CD4-positive, alpha-beta memory T cell (primary cell): ENCODE results near the gene ROCK1. TPM values are rescaled to one million over a fixed set of nuclear protein-coding genes. Genes with fewer than 3 reads are reported as not detected.
A peak's percentile ranks its signal among the peaks of the same experiment; 100 is the strongest.

Experiments
- CTCF ChIA-PET: fragments of 350-600 bp; sonication (Branson Sonifier 250); formaldehyde crosslinking; loops from one replicate; lab custom pipeline; 2021; ENCODE audit warnings: inconsistent platforms; ENCODE audit not compliant: partially characterized antibody; lab: Charles Lee
- POLR2A ChIA-PET: fragments of 350-600 bp; sonication (Branson Sonifier 250); formaldehyde crosslinking; loops from one replicate; lab custom pipeline; 2021; ENCODE audit not compliant: partially characterized antibody; lab: Charles Lee
- DNase-seq, 5 donors: peaks; one replicate each; pipeline versions ENCODE4 v3.0.0 to v3.0.0-alpha.2; 2020 to 2022; ENCODE audit warnings: mixed read lengths in 1 of 5
- H3K27ac ChIP-seq: one replicate; pipeline ENCODE4 v1.7.0; 2013; ENCODE audit warnings: low read depth, low read length
- H3K27me3 ChIP-seq: 2 replicates; pipeline ENCODE4 v1.7.0; 2013; ENCODE audit warnings: mild to moderate bottlenecking, low read length, moderate library complexity; ENCODE audit not compliant: insufficient read depth
- H3K36me3 ChIP-seq: 2 replicates; pipeline ENCODE4 v1.7.0; 2013; ENCODE audit warnings: mild to moderate bottlenecking, low read length, moderate library complexity; ENCODE audit not compliant: insufficient read depth
- H3K4me1 ChIP-seq: 2 replicates; pipeline ENCODE4 v1.7.0; 2013; ENCODE audit warnings: mild to moderate bottlenecking, low read length, moderate library complexity; ENCODE audit not compliant: insufficient read depth
- H3K4me3 ChIP-seq, 2 donors: one replicate each; pipeline ENCODE4 v1.7.0; 2013; ENCODE audit warnings: low read length in 2 of 2, mild to moderate bottlenecking in 1 of 2
- H3K9me3 ChIP-seq, 2 donors: one replicate each; pipeline ENCODE4 v1.7.0; 2013; ENCODE audit warnings: low read length in 2 of 2, control low read depth in 1 of 2; ENCODE audit not compliant: control insufficient read depth in 1 of 2
- H3K27ac Mint-ChIP-seq, 7 donors: one replicate each; pipeline ENCODE4 v1.8.0; 2020 to 2021; ENCODE audit warnings: mixed read lengths in 7 of 7, mild to moderate bottlenecking in 6 of 7, inconsistent platforms in 3 of 7, moderate library complexity in 3 of 7
- H3K27me3 Mint-ChIP-seq, 2 donors: one replicate each; pipeline ENCODE4 v1.8.0; 2020 to 2021; ENCODE audit warnings: mixed read lengths in 2 of 2
- H3K36me3 Mint-ChIP-seq, 2 donors: one replicate each; pipeline ENCODE4 v1.8.0; 2020 to 2021; ENCODE audit warnings: mixed read lengths in 2 of 2, inconsistent platforms in 1 of 2, mild to moderate bottlenecking in 1 of 2
- H3K4me1 Mint-ChIP-seq, 4 donors: one replicate each; pipeline ENCODE4 v1.8.0; 2020 to 2021; ENCODE audit warnings: mixed read lengths in 4 of 4, mild to moderate bottlenecking in 1 of 4
- H3K4me3 Mint-ChIP-seq, 8 donors: one replicate each; pipeline ENCODE4 v1.8.0; 2020 to 2021; ENCODE audit warnings: mixed read lengths in 8 of 8, mild to moderate bottlenecking in 7 of 8, moderate library complexity in 6 of 8, inconsistent platforms in 3 of 8
- H3K9me3 Mint-ChIP-seq, 8 donors: one replicate each; pipeline ENCODE4 v1.8.0; 2020 to 2021; ENCODE audit warnings: mixed read lengths in 8 of 8, mild to moderate bottlenecking in 5 of 8, inconsistent platforms in 3 of 8, moderate library complexity in 1 of 8
- intact Hi-C: fragments of 100-400 bp; cut with micrococcal nuclease; formaldehyde crosslinking; loops from one replicate; pipeline ENCODE4 v1.15.1; 2023
- polyA plus RNA-seq, 2 donors: library from polyadenylated mRNA; unstranded; fragments of 300-500 nt; fragmentation: Illumina TruSeq; gene quantifications; one replicate each; pipeline ENCODE4 v1.2.3, GENCODE V29; 2021
- total RNA-seq, 2 experiments: library from RNA; stranded (reverse); gene quantifications; one replicate each; pipeline ENCODE4 v1.2.3, GENCODE V29; 2021

Gene ROCK1
- total and polyA plus RNA-seq, 4 experiments from 2014 or later: 13.0 to 82.8 (median 66.5) TPM

- Histone ChIP-seq H3K27me3 (no peaks in the 10 kb centered on the region), H3K4me3 (no peak overlapping the region), H3K27ac (no peak overlapping the region), H3K4me1 (peaks cover 14% of the 10 kb centered on the region), H3K9me3 (no peaks in the 10 kb centered on the region), H3K36me3 (peaks cover 19% of the 10 kb centered on the region)
- peak overlapping the region in 1 of 8 donors; percentile 11 for H3K4me3 Mint-ChIP-seq
- CTCF ChIA-PET: no interaction called here
- no peaks in the 10 kb centered on the region for H3K9me3 Mint-ChIP-seq
- H3K27ac Mint-ChIP-seq: peak overlapping the region in 4 of 7 donors; percentile 2 to 34 (median 26)
- POLR2A ChIA-PET: no interaction called here
- intact Hi-C loops: no loop called here
- DNase-seq: no peak
- no peaks in the 10 kb centered on the region for H3K27me3 Mint-ChIP-seq
- H3K4me1 Mint-ChIP-seq: peaks cover 24 to 51% (median 34%) of the 10 kb centered on the region in 4 donors
- peaks cover 37 to 62% of the 10 kb centered on the region in 2 donors for H3K36me3 Mint-ChIP-seq
Measured at GRCh38 chr18:20997371-20997770, 114.2 kb downstream of the ROCK1 start.

- Mint-ChIP-seq H3K9me3 (no peaks in the 10 kb centered on the region), H3K4me3 (no peak overlapping the region), H3K27me3 (no peaks in the 10 kb centered on the region), H3K36me3 (peaks cover 34 to 66% of the 10 kb centered on the region in 2 donors), H3K4me1 (peaks cover 23 to 45% (median 33%) of the 10 kb centered on the region in 4 donors), H3K27ac (peak overlapping the region in 6 of 7 donors; percentile 1 to 42 (median 26))
- intact Hi-C loops: no loop called here
- Histone ChIP-seq H3K9me3 (no peaks in the 10 kb centered on the region), H3K27me3 (no peaks in the 10 kb centered on the region), H3K4me3 (no peak overlapping the region), H3K36me3 (peaks cover 19% of the 10 kb centered on the region), H3K4me1 (peaks cover 14% of the 10 kb centered on the region), H3K27ac (no peak overlapping the region)
- no peak for DNase-seq
- ChIA-PET CTCF (interaction anchor here (1.9 kb wide), 1 partner anchor 183 kb away, joined by 4 read pairs; no protein-coding TSS in a partner anchor), POLR2A (no interaction called here)
Measured at GRCh38 chr18:20996418-20996817, 115.2 kb downstream of the ROCK1 start.

GRCh38 chr18:20988726-20989125, 122.9 kb downstream of the ROCK1 start:
- Histone ChIP-seq H3K9me3 (no peaks in the 10 kb centered on the region), H3K36me3 (peaks cover 40% of the 10 kb centered on the region), H3K4me1 (no peaks in the 10 kb centered on the region), H3K27ac (no peak overlapping the region), H3K27me3 (no peaks in the 10 kb centered on the region), H3K4me3 (no peak overlapping the region)
- CTCF ChIA-PET: no interaction called here
- H3K27me3 Mint-ChIP-seq: no peaks in the 10 kb centered on the region
- peaks cover 0 to 3% (median 1%) of the 10 kb centered on the region in 4 donors for H3K4me1 Mint-ChIP-seq
- no peaks in the 10 kb centered on the region for H3K9me3 Mint-ChIP-seq
- no peak overlapping the region for H3K4me3 Mint-ChIP-seq
- DNase-seq: no peak
- peak overlapping the region in 2 of 7 donors; percentile 11 to 53 for H3K27ac Mint-ChIP-seq
- POLR2A ChIA-PET: no interaction called here
- peaks cover 57 to 66% of the 10 kb centered on the region in 2 donors for H3K36me3 Mint-ChIP-seq
- intact Hi-C loops: no loop called here

- Mint-ChIP-seq H3K27ac (peak overlapping the region in 1 of 7 donors; percentile 54), H3K9me3 (no peaks in the 10 kb centered on the region), H3K4me1 (peaks cover 0 to 12% (median 2%) of the 10 kb centered on the region in 4 donors), H3K36me3 (peaks cover 59 to 75% of the 10 kb centered on the region in 2 donors), H3K27me3 (no peaks in the 10 kb centered on the region), H3K4me3 (no peak overlapping the region)
- no peak for DNase-seq
- ChIA-PET POLR2A (no interaction called here), CTCF (interaction anchor here (2.1 kb wide), 1 partner anchor 10 kb away, joined by 6 read pairs; no protein-coding TSS in a partner anchor)
- H3K36me3 ChIP-seq: peaks cover 30% of the 10 kb centered on the region
- H3K4me1 ChIP-seq: no peaks in the 10 kb centered on the region
- H3K27ac ChIP-seq: no peak overlapping the region
- H3K4me3 ChIP-seq: no peak overlapping the region
- intact Hi-C loops: no loop called here
- no peaks in the 10 kb centered on the region for H3K27me3 ChIP-seq
- H3K9me3 ChIP-seq: no peaks in the 10 kb centered on the region
Measured at GRCh38 chr18:20975077-20975476, 136.5 kb downstream of the ROCK1 start.

- Mint-ChIP-seq H3K36me3 (peaks cover 60 to 72% of the 10 kb centered on the region in 2 donors), H3K4me1 (peaks cover 0 to 7% (median 2%) of the 10 kb centered on the region in 4 donors), H3K4me3 (no peak overlapping the region), H3K27me3 (no peaks in the 10 kb centered on the region), H3K9me3 (no peaks in the 10 kb centered on the region), H3K27ac (peak overlapping the region in 1 of 7 donors; percentile 19)
- no peak overlapping the region for H3K4me3 ChIP-seq
- no peak overlapping the region for H3K27ac ChIP-seq
- ChIA-PET POLR2A (no interaction called here), CTCF (interaction anchor here (1.0 to 2.0 kb wide), 2 partner anchors 16 to 160 kb away, joined by 3 to 6 read pairs; no protein-coding TSS in a partner anchor)
- intact Hi-C loops: loop anchor here (1.0 to 5.0 kb wide), 3 partner anchors 140 to 207 kb away; partner anchors contain the start of gene ROCK1
- peak in 3 of 5 donors; percentile 7 to 15 (median 14) for DNase-seq
- no peaks in the 10 kb centered on the region for H3K27me3 ChIP-seq
- no peaks in the 10 kb centered on the region for H3K4me1 ChIP-seq
- H3K36me3 ChIP-seq: peaks cover 30% of the 10 kb centered on the region
- no peaks in the 10 kb centered on the region for H3K9me3 ChIP-seq
Measured at GRCh38 chr18:20971886-20972267, 139.7 kb downstream of the ROCK1 start.

GRCh38 chr18:20966795-20967194, 144.8 kb downstream of the ROCK1 start:
- H3K4me1 ChIP-seq: no peaks in the 10 kb centered on the region
- H3K27ac ChIP-seq: no peak overlapping the region
- Mint-ChIP-seq H3K9me3 (no peaks in the 10 kb centered on the region), H3K4me3 (no peak overlapping the region), H3K27ac (no peak overlapping the region), H3K4me1 (peaks cover 0 to 5% (median under 1%) of the 10 kb centered on the region in 4 donors), H3K27me3 (no peaks in the 10 kb centered on the region), H3K36me3 (peaks cover 62 to 67% of the 10 kb centered on the region in 2 donors)
- ChIA-PET POLR2A (no interaction called here), CTCF (interaction anchor here (1.0 to 1.1 kb wide), 3 partner anchors 11 to 213 kb away, joined by 3 to 4 read pairs (median 4); no protein-coding TSS in a partner anchor)
- no peak for DNase-seq
- no peak overlapping the region for H3K4me3 ChIP-seq
- H3K9me3 ChIP-seq: no peaks in the 10 kb centered on the region
- peaks cover 31% of the 10 kb centered on the region for H3K36me3 ChIP-seq
- intact Hi-C loops: no loop called here
- no peaks in the 10 kb centered on the region for H3K27me3 ChIP-seq

GRCh38 chr18:20963027-20963426, 148.6 kb downstream of the ROCK1 start:
- peaks cover 59 to 63% of the 10 kb centered on the region in 2 donors for H3K36me3 Mint-ChIP-seq
- Histone ChIP-seq H3K4me3 (no peak overlapping the region), H3K4me1 (no peaks in the 10 kb centered on the region), H3K27me3 (no peaks in the 10 kb centered on the region), H3K9me3 (no peaks in the 10 kb centered on the region), H3K36me3 (peaks cover 13% of the 10 kb centered on the region), H3K27ac (no peak overlapping the region)
- ChIA-PET CTCF (no interaction called here), POLR2A (no interaction called here)
- no peak for DNase-seq
- intact Hi-C loops: no loop called here
- H3K27me3 Mint-ChIP-seq: no peaks in the 10 kb centered on the region
- peaks cover 0 to 5% (median under 1%) of the 10 kb centered on the region in 4 donors for H3K4me1 Mint-ChIP-seq
- H3K9me3 Mint-ChIP-seq: no peaks in the 10 kb centered on the region
- no peak overlapping the region for H3K27ac Mint-ChIP-seq
- H3K4me3 Mint-ChIP-seq: no peak overlapping the region
